Astrocyte (in vitro differentiated cells and primary cell): ENCODE measurements around the gene OMD.

Experiments used
- EZH2 ChIP-seq: IDR thresholded peaks from 2 replicates; pipeline ENCODE4 v1.6.1; 2012; ENCODE audit warnings: mild to moderate bottlenecking, low read length, inconsistent platforms; ENCODE audit not compliant: insufficient read depth
- TF ChIP-seq, protein P1 (sequence below): IDR thresholded peaks from 2 replicates; pipeline ENCODE4 v1.5.1; 2011; ENCODE audit warnings: low read depth, mild to moderate bottlenecking, inconsistent platforms, low read length, moderate library complexity; ENCODE audit not compliant: insufficient read depth

DNA sequence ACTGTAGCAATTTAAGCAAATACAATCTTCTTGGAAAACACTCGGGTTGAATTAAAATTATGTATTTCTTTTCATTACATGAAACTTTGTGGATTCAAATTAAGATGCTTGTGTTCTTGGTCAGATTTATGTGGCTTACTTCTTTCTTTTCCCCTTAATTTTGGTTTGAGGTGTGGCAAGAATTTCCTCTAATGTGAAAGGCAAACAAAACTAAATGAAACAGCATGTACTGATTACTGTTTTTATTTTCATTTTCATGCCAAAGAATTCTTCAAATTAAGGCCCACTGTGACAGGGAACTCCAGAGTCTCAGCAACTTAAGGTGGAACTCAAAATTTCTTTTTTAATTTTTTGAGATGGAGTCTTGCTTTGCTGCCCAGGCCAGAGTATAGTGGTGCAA is at the start of gene OMD:
- TF ChIP-seq, protein P1, sequence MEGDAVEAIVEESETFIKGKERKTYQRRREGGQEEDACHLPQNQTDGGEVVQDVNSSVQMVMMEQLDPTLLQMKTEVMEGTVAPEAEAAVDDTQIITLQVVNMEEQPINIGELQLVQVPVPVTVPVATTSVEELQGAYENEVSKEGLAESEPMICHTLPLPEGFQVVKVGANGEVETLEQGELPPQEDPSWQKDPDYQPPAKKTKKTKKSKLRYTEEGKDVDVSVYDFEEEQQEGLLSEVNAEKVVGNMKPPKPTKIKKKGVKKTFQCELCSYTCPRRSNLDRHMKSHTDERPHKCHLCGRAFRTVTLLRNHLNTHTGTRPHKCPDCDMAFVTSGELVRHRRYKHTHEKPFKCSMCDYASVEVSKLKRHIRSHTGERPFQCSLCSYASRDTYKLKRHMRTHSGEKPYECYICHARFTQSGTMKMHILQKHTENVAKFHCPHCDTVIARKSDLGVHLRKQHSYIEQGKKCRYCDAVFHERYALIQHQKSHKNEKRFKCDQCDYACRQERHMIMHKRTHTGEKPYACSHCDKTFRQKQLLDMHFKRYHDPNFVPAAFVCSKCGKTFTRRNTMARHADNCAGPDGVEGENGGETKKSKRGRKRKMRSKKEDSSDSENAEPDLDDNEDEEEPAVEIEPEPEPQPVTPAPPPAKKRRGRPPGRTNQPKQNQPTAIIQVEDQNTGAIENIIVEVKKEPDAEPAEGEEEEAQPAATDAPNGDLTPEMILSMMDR = no peak
- no peak for TF ChIP-seq EZH2
